A673 (cell line): ENCODE results near the gene SPRY1.

Source experiments
- EZH2 ChIP-seq: fragments of 200-600 bp; sonication (generic); IDR thresholded peaks from 2 replicates; pipeline ENCODE4 v1.6.1; 2017; ENCODE audit warnings: borderline replicate concordance, low read depth, mild to moderate bottlenecking, mixed read lengths, antibody characterized with exemption, low read length; ENCODE audit not compliant: poor library complexity, severe bottlenecking
- TF ChIP-seq, protein P1 (sequence below): fragments of 300-800, 200-600 bp; sonication (generic); conservative IDR thresholded peaks from 2 replicates; pipeline ENCODE4 v1.5.1; 2017; ENCODE audit warnings: low read depth, mild to moderate bottlenecking, antibody characterized with exemption, low read length, moderate library complexity, mixed read lengths

DNA sequence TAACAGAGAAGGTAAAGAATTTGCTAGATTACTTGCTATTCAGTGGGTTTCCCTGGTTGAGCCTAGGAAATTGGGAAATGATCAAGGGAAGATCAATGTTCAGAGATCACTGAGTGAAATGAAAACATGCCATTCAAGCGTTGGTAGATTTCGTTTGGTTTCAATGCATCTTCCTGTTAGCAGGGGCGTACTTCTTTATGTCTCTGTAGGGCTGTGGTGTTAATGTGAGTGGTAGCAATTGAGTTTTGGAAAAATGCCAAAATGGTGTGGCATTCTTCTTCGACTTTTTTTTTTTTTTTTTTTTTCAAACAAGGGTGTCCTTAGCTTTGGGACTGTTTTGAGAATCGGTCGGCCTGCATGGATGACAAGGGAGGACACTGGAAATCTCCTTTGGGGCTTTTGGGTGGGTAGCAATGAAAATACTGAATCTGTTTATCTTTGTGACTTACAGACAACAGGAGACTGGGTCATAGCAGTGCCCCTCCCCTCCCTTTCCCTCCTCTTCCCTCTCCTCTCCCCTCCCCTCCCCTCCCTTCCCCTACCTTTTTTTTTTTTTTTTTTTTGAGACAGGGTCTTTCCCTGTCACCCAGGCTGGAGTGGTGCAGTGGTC is 50.4 kb downstream of the SPRY1 start:
- TF ChIP-seq, protein P1, sequence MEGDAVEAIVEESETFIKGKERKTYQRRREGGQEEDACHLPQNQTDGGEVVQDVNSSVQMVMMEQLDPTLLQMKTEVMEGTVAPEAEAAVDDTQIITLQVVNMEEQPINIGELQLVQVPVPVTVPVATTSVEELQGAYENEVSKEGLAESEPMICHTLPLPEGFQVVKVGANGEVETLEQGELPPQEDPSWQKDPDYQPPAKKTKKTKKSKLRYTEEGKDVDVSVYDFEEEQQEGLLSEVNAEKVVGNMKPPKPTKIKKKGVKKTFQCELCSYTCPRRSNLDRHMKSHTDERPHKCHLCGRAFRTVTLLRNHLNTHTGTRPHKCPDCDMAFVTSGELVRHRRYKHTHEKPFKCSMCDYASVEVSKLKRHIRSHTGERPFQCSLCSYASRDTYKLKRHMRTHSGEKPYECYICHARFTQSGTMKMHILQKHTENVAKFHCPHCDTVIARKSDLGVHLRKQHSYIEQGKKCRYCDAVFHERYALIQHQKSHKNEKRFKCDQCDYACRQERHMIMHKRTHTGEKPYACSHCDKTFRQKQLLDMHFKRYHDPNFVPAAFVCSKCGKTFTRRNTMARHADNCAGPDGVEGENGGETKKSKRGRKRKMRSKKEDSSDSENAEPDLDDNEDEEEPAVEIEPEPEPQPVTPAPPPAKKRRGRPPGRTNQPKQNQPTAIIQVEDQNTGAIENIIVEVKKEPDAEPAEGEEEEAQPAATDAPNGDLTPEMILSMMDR, result no peak
- no peak for TF ChIP-seq EZH2
